GM19468 (cell line): ENCODE measurements around the gene KIRREL3.

Experiments
- ATAC-seq: cut with Tn5 transposase; IDR thresholded peaks from one replicate; pipeline ENCODE4 v1.9.1; 2021; ENCODE audit warnings: mild to moderate bottlenecking, moderate library complexity, moderate number of reproducible peaks; ENCODE audit not compliant: unreplicated experiment; ENCODE audit errors: extremely low read depth

Gene KIRREL3

GRCh38 chr11:126999366-126999765 lies 1.2 kb downstream of the KIRREL3 start:
- no peak for ATAC-seq

GRCh38 chr11:126997641-126998040 lies 2.9 kb downstream of the KIRREL3 start:
- ATAC-seq, result no peak

GRCh38 chr11:126997196-126997595 lies 3.4 kb downstream of the KIRREL3 start:
- ATAC-seq, result no peak

GRCh38 chr11:126996036-126996804 lies 4.3 kb downstream of the KIRREL3 start:
- no peak for ATAC-seq

GRCh38 chr11:126993599-126993998 lies 7.0 kb downstream of the KIRREL3 start:
- no peak for ATAC-seq

GRCh38 chr11:126992804-126993111 lies 7.8 kb downstream of the KIRREL3 start:
- no peak for ATAC-seq

- no peak for ATAC-seq
Measured at GRCh38 chr11:126992065-126992803, 8.3 kb downstream of the KIRREL3 start.

- no peak for ATAC-seq
Measured at GRCh38 chr11:126991596-126991995, 9.0 kb downstream of the KIRREL3 start.

- ATAC-seq, result no peak
Measured at GRCh38 chr11:126990716-126991480, 9.7 kb downstream of the KIRREL3 start.

DNA sequence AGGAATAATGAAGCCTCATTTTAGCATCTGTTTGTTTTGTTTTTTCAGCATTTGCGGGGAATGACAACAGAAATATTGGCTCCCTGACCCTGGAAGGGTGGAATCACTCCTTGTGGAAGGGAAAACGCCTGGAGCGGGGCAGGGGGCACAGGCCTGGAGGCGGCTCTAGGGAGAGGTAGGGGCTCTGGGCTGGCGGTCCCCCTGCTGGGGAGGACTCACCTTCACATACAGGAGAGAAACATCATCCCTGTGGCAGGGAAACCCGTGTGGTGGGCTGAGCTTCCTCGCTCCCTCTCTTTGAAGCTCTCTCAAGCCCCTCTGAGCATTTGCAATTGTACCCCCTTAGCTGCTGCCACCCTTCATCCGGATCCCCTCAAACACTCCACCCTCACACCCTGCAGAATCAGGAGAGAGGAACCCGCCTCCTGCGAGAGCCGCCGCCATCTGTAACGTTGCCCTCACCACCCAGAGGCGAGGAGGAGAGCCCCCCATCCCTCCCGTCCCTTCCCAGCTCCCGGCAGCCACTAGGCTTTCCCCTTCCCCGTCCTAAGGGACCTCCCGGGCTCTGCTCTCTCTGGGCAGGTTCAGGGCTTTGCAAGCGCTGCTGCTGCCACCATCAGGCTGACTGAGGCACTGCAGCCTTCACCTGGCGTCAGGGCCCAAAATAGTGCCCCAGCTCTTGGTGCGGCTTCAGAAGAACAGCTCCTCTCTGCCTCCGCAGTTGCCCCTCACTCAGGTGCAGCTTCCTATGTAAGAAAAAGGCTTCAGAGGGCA lies 10.4 kb downstream of the KIRREL3 start:
- peak; percentile 58 for ATAC-seq

GRCh38 chr11:126988655-126989054 lies 11.9 kb downstream of the KIRREL3 start:
- ATAC-seq, result no peak

DNA sequence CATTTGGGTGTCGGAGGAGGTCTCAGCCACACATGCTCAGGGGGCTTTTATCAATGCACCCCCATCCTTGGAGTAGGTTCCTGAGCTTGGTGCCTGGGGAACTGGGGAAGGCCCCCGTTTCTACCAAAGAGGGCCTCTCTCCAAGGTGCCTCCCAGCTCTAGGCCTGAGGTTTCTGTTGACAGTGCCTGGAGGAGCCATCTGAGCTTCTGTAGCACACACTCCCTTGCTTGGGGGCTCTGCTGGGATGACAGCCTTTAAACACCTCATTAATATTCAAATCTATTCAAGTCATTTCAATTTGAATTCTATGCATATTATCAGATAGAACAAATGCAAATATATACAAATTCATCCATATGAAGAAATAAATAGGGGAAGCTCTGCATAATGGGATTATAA lies 18.9 kb downstream of the KIRREL3 start:
- ATAC-seq, result no peak

DNA sequence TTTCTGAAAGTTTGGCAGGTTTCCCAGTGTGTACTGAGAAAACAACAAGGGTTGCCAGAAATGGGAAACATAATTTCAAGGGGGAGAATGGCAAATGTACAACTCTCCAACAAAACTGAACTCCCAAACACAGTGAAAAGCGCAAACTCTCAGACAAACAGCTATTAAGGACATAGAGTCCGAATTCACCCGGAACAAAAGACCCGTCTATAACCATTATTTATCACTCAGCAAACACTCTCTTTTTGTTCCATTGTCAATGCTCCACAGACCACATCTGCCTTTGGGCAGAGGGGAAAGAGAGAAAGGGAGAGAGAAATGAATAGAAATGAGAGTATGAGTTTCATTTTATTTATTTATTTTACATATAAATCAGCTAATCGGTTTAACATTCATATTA lies 21.7 kb downstream of the KIRREL3 start:
- ATAC-seq, result no peak

GRCh38 chr11:126978165-126978564 lies 22.4 kb downstream of the KIRREL3 start:
- ATAC-seq, result no peak

DNA sequence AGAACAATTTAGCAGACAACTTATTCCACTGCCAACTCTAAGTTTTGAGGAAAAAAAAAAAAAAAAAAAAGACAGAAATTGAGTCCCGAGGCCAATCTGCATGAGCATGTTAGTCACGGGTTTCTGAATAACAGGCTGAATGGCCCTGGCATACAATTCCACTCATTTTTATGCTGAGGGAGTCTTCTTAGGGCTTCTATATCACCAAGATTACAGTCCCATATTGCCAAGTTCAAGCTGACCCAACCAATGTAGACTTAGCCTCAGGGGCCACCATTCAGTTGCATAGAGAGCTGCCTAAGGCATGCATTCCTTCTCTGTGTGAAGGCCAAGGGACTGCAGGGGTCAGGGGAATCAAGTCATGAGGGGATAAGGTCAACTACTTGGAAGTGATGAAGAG lies 27.5 kb downstream of the KIRREL3 start:
- no peak for ATAC-seq

DNA sequence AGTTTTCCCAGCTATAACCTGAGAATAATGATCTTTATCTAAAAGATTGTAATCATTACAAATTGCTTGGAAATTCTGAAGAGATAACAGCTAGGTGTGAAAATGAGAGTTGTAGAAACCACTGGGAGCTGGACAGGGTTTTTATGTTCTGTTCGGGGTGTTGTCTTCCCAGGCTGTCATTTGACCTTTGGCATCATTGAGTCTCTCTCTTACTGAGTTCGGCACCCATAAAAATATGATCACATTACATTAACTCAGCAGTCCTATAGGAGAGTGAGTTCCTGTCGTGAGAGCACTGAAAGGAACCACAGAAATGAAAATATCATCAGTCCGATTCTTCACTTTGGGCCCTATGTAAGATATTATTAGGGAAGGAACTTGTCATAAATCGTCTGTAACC lies 29.3 kb downstream of the KIRREL3 start:
- ATAC-seq, result no peak

DNA sequence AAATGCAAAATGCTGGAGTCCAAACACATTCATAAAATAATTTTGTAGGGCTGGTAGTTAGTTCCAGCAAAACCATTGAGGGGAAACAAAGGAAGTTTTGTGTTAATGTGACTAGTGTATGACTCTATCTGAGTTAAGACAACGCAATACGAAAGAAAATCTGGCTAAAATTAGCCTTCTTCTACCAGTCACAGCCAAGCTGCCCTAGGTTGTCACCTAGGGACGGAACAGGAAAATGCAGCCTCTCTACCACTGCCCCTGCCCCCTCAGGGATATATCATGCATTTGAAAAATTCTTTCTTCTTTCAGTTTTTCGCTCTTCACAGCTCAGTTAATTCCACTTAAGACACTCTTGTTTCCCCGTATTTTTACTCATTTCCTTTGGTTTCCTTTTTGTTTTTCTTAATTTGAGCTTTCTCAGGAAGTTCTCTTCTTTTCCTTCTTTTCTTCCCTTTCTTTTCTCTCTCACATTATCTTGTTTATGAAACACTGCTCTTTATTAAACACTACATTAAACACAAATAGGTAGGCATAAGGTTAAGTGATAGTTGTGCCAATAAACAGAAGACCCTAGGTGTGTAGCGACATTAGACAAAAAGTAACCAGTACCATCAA lies 30.6 kb downstream of the KIRREL3 start:
- ATAC-seq, result peak; percentile 63

- no peak for ATAC-seq
Measured at GRCh38 chr11:126968915-126969314, 31.7 kb downstream of the KIRREL3 start.

DNA sequence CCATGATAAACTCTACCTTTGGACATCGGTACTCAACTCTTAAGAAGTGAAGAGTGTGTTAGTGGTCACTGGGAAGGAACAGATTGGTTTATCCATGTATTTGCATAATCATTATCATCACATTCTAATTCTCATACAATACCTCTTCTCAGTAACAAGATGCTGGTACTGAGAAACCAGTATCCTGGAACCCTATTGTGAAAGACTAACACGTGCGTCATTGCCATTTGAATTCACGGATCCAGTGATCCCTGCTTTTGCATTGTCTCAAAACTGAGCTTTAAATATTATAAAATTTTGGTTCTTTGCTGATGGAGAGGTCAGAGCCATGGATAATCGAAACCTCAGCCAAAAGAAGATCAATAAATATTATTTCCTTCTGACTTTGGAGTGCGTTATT lies 35.2 kb downstream of the KIRREL3 start:
- no peak for ATAC-seq
